Bronchial epithelial cell (primary cell): ENCODE data around the gene GON7. TPM values are rescaled to one million over a fixed set of nuclear protein-coding genes. Genes with fewer than 3 reads are reported as not detected.
A peak's percentile ranks its signal among the peaks of the same experiment; 100 is the strongest.

Source experiments
- DNase-seq: peaks from one replicate; pipeline ENCODE4 v3.0.0-alpha.2; 2010; ENCODE audit warnings: low read depth
- FAIRE-seq: peaks from 2 replicates; lab custom pipeline; 2011; peaks lifted over from hg19 to GRCh38; lab: Jason Lieb, UNC
- H3K27me3 ChIP-seq: 2 replicates; pipeline ENCODE4 v1.5.1; 2011; ENCODE audit warnings: low read length; ENCODE audit not compliant: control insufficient read depth, insufficient read depth
- H3K36me3 ChIP-seq: 2 replicates; pipeline ENCODE4 v1.5.1; 2011; ENCODE audit warnings: low read length; ENCODE audit not compliant: control insufficient read depth, insufficient read depth
- H3K4me3 ChIP-seq: 2 replicates; pipeline ENCODE4 v1.5.1; 2011; ENCODE audit warnings: mild to moderate bottlenecking, low read depth, low read length, control low read depth
- CTCF ChIP-seq: IDR thresholded peaks from 2 replicates; pipeline ENCODE4 v1.5.1; 2011; ENCODE audit warnings: mild to moderate bottlenecking, moderate library complexity, low read length, control low read depth, inconsistent platforms; ENCODE audit not compliant: insufficient read depth, severe bottlenecking
- total RNA-seq: library from RNA; depleted of rRNA; stranded (reverse); fragments of >200 nt; gene quantifications from 2 replicates; pipeline ENCODE4 v1.2.1, GENCODE V29; 2014

GON7 gene
- total RNA-seq, 1 donor from 2014 or later = 11.6 TPM

GRCh38 chr14:93228550-93228949, 21.7 kb upstream of the GON7 start:
- no peak for TF ChIP-seq CTCF
- no peak for DNase-seq
- Histone ChIP-seq H3K27me3 (no peaks in the 10 kb centered on the region), H3K36me3 (peaks cover 3% of the 10 kb centered on the region), H3K4me3 (no peak overlapping the region)
- no peak for FAIRE-seq

- no peak for FAIRE-seq
- H3K36me3 ChIP-seq = peaks cover 6% of the 10 kb centered on the region
Observed at GRCh38 chr14:93223565-93223964, 16.7 kb upstream of the GON7 start.

GRCh38 chr14:93220509-93220908, 13.6 kb upstream of the GON7 start:
- H3K4me3 ChIP-seq = no peak overlapping the region
- no peaks in the 10 kb centered on the region for H3K27me3 ChIP-seq
- TF ChIP-seq CTCF = no peak
- FAIRE-seq (no peak), DNase-seq (no peak)
- H3K36me3 ChIP-seq = peaks cover 3% of the 10 kb centered on the region

More at GRCh38 chr14:93223565-93223964, 16.7 kb upstream of the GON7 start:
- Histone ChIP-seq H3K4me3 (no peak overlapping the region), H3K27me3 (no peaks in the 10 kb centered on the region)
- no peak for DNase-seq
- no peak for TF ChIP-seq CTCF

GRCh38 chr14:93219103-93219726, 12.3 kb upstream of the GON7 start:
- H3K27me3 ChIP-seq = no peaks in the 10 kb centered on the region
- no peak overlapping the region for H3K4me3 ChIP-seq
- peaks cover 3% of the 10 kb centered on the region for H3K36me3 ChIP-seq
- FAIRE-seq (no peak), DNase-seq (peak; percentile 71)
- TF ChIP-seq CTCF = peak; percentile 72

GRCh38 chr14:93214598-93214997, 7.7 kb upstream of the GON7 start:
- no peak for TF ChIP-seq CTCF
- Histone ChIP-seq H3K4me3 (no peak overlapping the region), H3K36me3 (no peaks in the 10 kb centered on the region), H3K27me3 (no peaks in the 10 kb centered on the region)
- FAIRE-seq (no peak), DNase-seq (no peak)

GRCh38 chr14:93212432-93212831, 5.6 kb upstream of the GON7 start:
- DNase-seq (no peak), FAIRE-seq (no peak)
- Histone ChIP-seq H3K36me3 (no peaks in the 10 kb centered on the region), H3K4me3 (no peak overlapping the region), H3K27me3 (no peaks in the 10 kb centered on the region)
- TF ChIP-seq CTCF = no peak
